Naive thymus-derived CD4-positive, alpha-beta T cell (primary cell): ENCODE results near the gene DNER. TPM values are rescaled to one million over a fixed set of nuclear protein-coding genes. Genes with fewer than 3 reads are reported as not detected.
"Not testable (repeated sequence)": the region's sequence is repeated elsewhere in the genome, so short reads cannot be mapped to it uniquely, and the experiment has no call there.

ENCODE experiments used
- ATAC-seq: fragments of 150-1000 bp; cut with Tn5 transposase; 2 replicates; pipeline ENCODE4 v1.10.0; 2021; ENCODE audit warnings: mild to moderate bottlenecking, moderate library complexity
- CTCF ChIA-PET: fragments of 350-600 bp; sonication (Branson Sonifier 250); formaldehyde crosslinking; loops from one replicate; lab custom pipeline; 2021; ENCODE audit warnings: antibody characterized with exemption; lab: Charles Lee
- POLR2A ChIA-PET: fragments of 350-600 bp; sonication (Branson Sonifier 250); formaldehyde crosslinking; loops from one replicate; lab custom pipeline; 2021; ENCODE audit warnings: antibody characterized with exemption, inconsistent platforms; lab: Charles Lee
- DNase-seq, 9 donors: peaks; one replicate each; pipeline versions ENCODE4 v3.0.0 to v3.0.0-alpha.2; 2020 to 2022; ENCODE audit warnings: mixed read lengths in 1 of 9
- H3K27ac ChIP-seq: one replicate; pipeline ENCODE4 v1.7.0; 2013; ENCODE audit warnings: mild to moderate bottlenecking, low read depth, low read length, moderate library complexity
- H3K27me3 ChIP-seq, 2 donors: one replicate each; pipeline ENCODE4 v1.7.0; 2013; ENCODE audit warnings: low read length in 2 of 2, mild to moderate bottlenecking in 2 of 2, moderate library complexity in 2 of 2; ENCODE audit not compliant: control insufficient read depth in 2 of 2, insufficient read depth in 2 of 2
- H3K36me3 ChIP-seq, 3 experiments: 1 replicate in 2 of 3; 2 replicates in 1 of 3; pipeline ENCODE4 v1.7.0; 2013; ENCODE audit warnings: low read length in 3 of 3, mild to moderate bottlenecking in 3 of 3, moderate library complexity in 1 of 3; ENCODE audit not compliant: insufficient read depth in 3 of 3, control insufficient read depth in 2 of 3
- H3K4me1 ChIP-seq, 2 donors: one replicate each; pipeline ENCODE4 v1.7.0; 2013; ENCODE audit warnings: low read length in 2 of 2, mild to moderate bottlenecking in 2 of 2, moderate library complexity in 1 of 2; ENCODE audit not compliant: control insufficient read depth in 2 of 2, insufficient read depth in 2 of 2
- H3K4me3 ChIP-seq: 2 replicates; pipeline ENCODE4 v1.7.0; 2013; ENCODE audit warnings: mild to moderate bottlenecking, low read length
- H3K9me3 ChIP-seq, 3 experiments: 1 replicate in 2 of 3; 2 replicates in 1 of 3; pipeline ENCODE4 v1.7.0; 2013; ENCODE audit warnings: low read length in 3 of 3; ENCODE audit not compliant: control insufficient read depth in 2 of 3
- H3K27ac Mint-ChIP-seq, 9 donors: one replicate each; pipeline ENCODE4 v1.8.0; 2020 to 2022; ENCODE audit warnings: mixed read lengths in 9 of 9, mild to moderate bottlenecking in 8 of 9, moderate library complexity in 5 of 9, inconsistent platforms in 2 of 9
- H3K27me3 Mint-ChIP-seq, 5 donors: one replicate each; pipeline ENCODE4 v1.8.0; 2021 to 2022; ENCODE audit warnings: mixed read lengths in 5 of 5, mild to moderate bottlenecking in 1 of 5
- H3K36me3 Mint-ChIP-seq, 5 donors: one replicate each; pipeline ENCODE4 v1.8.0; 2020 to 2022; ENCODE audit warnings: mixed read lengths in 5 of 5, mild to moderate bottlenecking in 3 of 5, inconsistent platforms in 1 of 5
- H3K4me1 Mint-ChIP-seq, 7 donors: one replicate each; pipeline ENCODE4 v1.8.0; 2020 to 2022; ENCODE audit warnings: mixed read lengths in 7 of 7, mild to moderate bottlenecking in 3 of 7, inconsistent platforms in 1 of 7
- H3K4me3 Mint-ChIP-seq, 10 donors: one replicate each; pipeline ENCODE4 v1.8.0; 2020 to 2022; ENCODE audit warnings: mild to moderate bottlenecking in 10 of 10, mixed read lengths in 10 of 10, moderate library complexity in 6 of 10, inconsistent platforms in 2 of 10
- H3K9me3 Mint-ChIP-seq, 11 donors: one replicate each; pipeline ENCODE4 v1.8.0; 2020 to 2022; ENCODE audit warnings: mixed read lengths in 11 of 11, mild to moderate bottlenecking in 4 of 11, inconsistent platforms in 1 of 11, moderate library complexity in 1 of 11
- intact Hi-C, 2 donors: fragments of 100-400 bp; cut with micrococcal nuclease; formaldehyde crosslinking; loops; one replicate each; pipeline ENCODE4 v1.15.1; 2023
- polyA plus RNA-seq, 2 donors: library from polyadenylated mRNA; unstranded; fragments of 300-500 nt; fragmentation: Illumina TruSeq; gene quantifications; one replicate each; pipeline ENCODE4 v1.2.3, GENCODE V29; 2021
- total RNA-seq, 6 experiments: library from RNA in 5 of 6; stranded (reverse) in 5 of 6; gene quantifications; 1 replicate in 5 of 6; 2 replicates in 1 of 6; pipeline ENCODE4 v1.2.3 and lab custom pipeline; 2021 to 2026

The DNER gene
- total and polyA plus RNA-seq, 7 experiments from 2014 or later = not detected

GRCh38 chr2:229511524-229511923, 202.8 kb downstream of the DNER start:
- peaks cover 0 to 4% (median 0%) of the 10 kb centered on the region in 5 donors for H3K36me3 Mint-ChIP-seq
- POLR2A ChIA-PET = no interaction called here
- H3K27me3 Mint-ChIP-seq = peaks cover 0 to 11% (median 5%) of the 10 kb centered on the region in 5 donors
- CTCF ChIA-PET = no interaction called here
- intact Hi-C loops = no loop called here
- no peaks in the 10 kb centered on the region for H3K36me3 ChIP-seq
- H3K27ac ChIP-seq = no peak overlapping the region
- H3K27me3 ChIP-seq = no peaks in the 10 kb centered on the region
- H3K27ac Mint-ChIP-seq = no peak overlapping the region
- no peak for ATAC-seq
- H3K4me3 Mint-ChIP-seq = no peak overlapping the region
- no peak overlapping the region for H3K4me3 ChIP-seq
- no peaks in the 10 kb centered on the region for H3K9me3 ChIP-seq
- peaks cover 0 to 3% (median 0%) of the 10 kb centered on the region in 11 donors for H3K9me3 Mint-ChIP-seq
- no peaks in the 10 kb centered on the region for H3K4me1 ChIP-seq
- H3K4me1 Mint-ChIP-seq = no peaks in the 10 kb centered on the region
- DNase-seq = no peak

- H3K4me3 Mint-ChIP-seq, intact Hi-C loops, H3K36me3 Mint-ChIP-seq, H3K27ac ChIP-seq, H3K27ac Mint-ChIP-seq, H3K4me3 ChIP-seq, H3K36me3 ChIP-seq, H3K9me3 Mint-ChIP-seq, DNase-seq, H3K4me1 ChIP-seq, H3K27me3 Mint-ChIP-seq, H3K9me3 ChIP-seq, H3K4me1 Mint-ChIP-seq, ATAC-seq, POLR2A ChIA-PET, CTCF ChIA-PET, H3K27me3 ChIP-seq: not testable (repeated sequence)
Measured at GRCh38 chr2:229506699-229507098, 207.7 kb downstream of the DNER start.

- Histone ChIP-seq H3K36me3 (no peaks in the 10 kb centered on the region), H3K4me3 (no peak overlapping the region), H3K4me1 (no peaks in the 10 kb centered on the region), H3K27me3 (no peaks in the 10 kb centered on the region), H3K9me3 (peaks cover 0 to 5% (median 0%) of the 10 kb centered on the region in 3 experiments), H3K27ac (no peak overlapping the region)
- intact Hi-C loops = no loop called here
- no peaks in the 10 kb centered on the region for H3K36me3 Mint-ChIP-seq
- DNase-seq (no peak), ATAC-seq (no peak)
- H3K4me3 Mint-ChIP-seq = no peak overlapping the region
- H3K27ac Mint-ChIP-seq = no peak overlapping the region
- CTCF ChIA-PET = no interaction called here
- H3K9me3 Mint-ChIP-seq = peaks cover 0 to 32% (median 4%) of the 10 kb centered on the region in 11 donors
- POLR2A ChIA-PET = no interaction called here
- no peaks in the 10 kb centered on the region for H3K4me1 Mint-ChIP-seq
- peaks cover 0 to 7% (median 0%) of the 10 kb centered on the region in 5 donors for H3K27me3 Mint-ChIP-seq
Measured at GRCh38 chr2:229501051-229501794, 213.1 kb downstream of the DNER start.

- Mint-ChIP-seq H3K4me1 (no peaks in the 10 kb centered on the region), H3K36me3 (no peaks in the 10 kb centered on the region), H3K9me3 (peaks cover 0 to 29% (median 9%) of the 10 kb centered on the region in 11 donors), H3K4me3 (no peak overlapping the region), H3K27me3 (peaks cover 0 to 28% (median 16%) of the 10 kb centered on the region in 5 donors), H3K27ac (no peak overlapping the region)
- no peak overlapping the region for H3K27ac ChIP-seq
- POLR2A ChIA-PET = interaction anchor here (0.6 kb wide), 1 partner anchor 37 kb away, joined by 3 read pairs; no protein-coding TSS in a partner anchor
- H3K4me1 ChIP-seq = no peaks in the 10 kb centered on the region
- no peaks in the 10 kb centered on the region for H3K36me3 ChIP-seq
- intact Hi-C loops = no loop called here
- no peak for DNase-seq
- no peaks in the 10 kb centered on the region for H3K9me3 ChIP-seq
- CTCF ChIA-PET = no interaction called here
- H3K4me3 ChIP-seq = no peak overlapping the region
- peaks cover 0 to 3% of the 10 kb centered on the region in 2 donors for H3K27me3 ChIP-seq
- no peak for ATAC-seq
Measured at GRCh38 chr2:229492034-229492433, 222.3 kb downstream of the DNER start.

GRCh38 chr2:229490167-229490566, 224.2 kb downstream of the DNER start:
- Histone ChIP-seq H3K4me3 (no peak overlapping the region), H3K36me3 (no peaks in the 10 kb centered on the region), H3K27ac (no peak overlapping the region), H3K4me1 (no peaks in the 10 kb centered on the region), H3K9me3 (no peaks in the 10 kb centered on the region), H3K27me3 (peaks cover 0 to 3% of the 10 kb centered on the region in 2 donors)
- Mint-ChIP-seq H3K36me3 (no peaks in the 10 kb centered on the region), H3K27ac (no peak overlapping the region), H3K9me3 (peaks cover 0 to 17% (median 4%) of the 10 kb centered on the region in 11 donors), H3K4me3 (no peak overlapping the region), H3K27me3 (peaks cover 0 to 30% (median 10%) of the 10 kb centered on the region in 5 donors), H3K4me1 (no peaks in the 10 kb centered on the region)
- ChIA-PET CTCF (no interaction called here), POLR2A (no interaction called here)
- DNase-seq = no peak
- no peak for ATAC-seq
- intact Hi-C loops = no loop called here

GRCh38 chr2:229489016-229489415, 225.3 kb downstream of the DNER start:
- no peak for ATAC-seq
- H3K9me3 ChIP-seq = no peaks in the 10 kb centered on the region
- Mint-ChIP-seq H3K4me3 (no peak overlapping the region), H3K4me1 (no peaks in the 10 kb centered on the region), H3K27me3 (peaks cover 0 to 30% (median 4%) of the 10 kb centered on the region in 5 donors), H3K36me3 (no peaks in the 10 kb centered on the region), H3K9me3 (peaks cover 0 to 17% (median 4%) of the 10 kb centered on the region in 11 donors), H3K27ac (no peak overlapping the region)
- CTCF ChIA-PET = no interaction called here
- no peak overlapping the region for H3K4me3 ChIP-seq
- no peak overlapping the region for H3K27ac ChIP-seq
- POLR2A ChIA-PET = no interaction called here
- H3K27me3 ChIP-seq = peaks cover 0 to 3% of the 10 kb centered on the region in 2 donors
- H3K36me3 ChIP-seq = no peaks in the 10 kb centered on the region
- no peak for DNase-seq
- intact Hi-C loops = no loop called here
- H3K4me1 ChIP-seq = no peaks in the 10 kb centered on the region

GRCh38 chr2:229488232-229488631, 226.1 kb downstream of the DNER start:
- Mint-ChIP-seq H3K9me3 (peaks cover 0 to 17% (median 4%) of the 10 kb centered on the region in 11 donors), H3K27ac (no peak overlapping the region), H3K36me3 (no peaks in the 10 kb centered on the region), H3K4me3 (no peak overlapping the region), H3K27me3 (peaks cover 0 to 30% (median 4%) of the 10 kb centered on the region in 5 donors), H3K4me1 (no peaks in the 10 kb centered on the region)
- Histone ChIP-seq H3K36me3 (no peaks in the 10 kb centered on the region), H3K9me3 (no peaks in the 10 kb centered on the region), H3K27me3 (peaks cover 0 to 3% of the 10 kb centered on the region in 2 donors), H3K4me1 (no peaks in the 10 kb centered on the region), H3K4me3 (no peak overlapping the region), H3K27ac (no peak overlapping the region)
- POLR2A ChIA-PET = no interaction called here
- no peak for ATAC-seq
- CTCF ChIA-PET = no interaction called here
- no peak for DNase-seq
- intact Hi-C loops = no loop called here
